Diencephalon (tissue), 1 donor: ENCODE results near the gene EP400. TPM values are rescaled to one million over a fixed set of nuclear protein-coding genes. Genes with fewer than 3 reads are reported as not detected.

Experiments used
- small RNA-seq: library from RNA; depleted of rRNA; stranded (forward); fragments of <200 nt; gene quantifications from one replicate; pipeline ENCODE3, GENCODE V24; 2014
- total RNA-seq: library from RNA; depleted of rRNA; stranded (reverse); fragments of >200 nt; gene quantifications from one replicate; pipeline ENCODE4 v1.2.3, GENCODE V29; 2014

The EP400 gene
- 17.1 TPM for total RNA-seq

DNA sequence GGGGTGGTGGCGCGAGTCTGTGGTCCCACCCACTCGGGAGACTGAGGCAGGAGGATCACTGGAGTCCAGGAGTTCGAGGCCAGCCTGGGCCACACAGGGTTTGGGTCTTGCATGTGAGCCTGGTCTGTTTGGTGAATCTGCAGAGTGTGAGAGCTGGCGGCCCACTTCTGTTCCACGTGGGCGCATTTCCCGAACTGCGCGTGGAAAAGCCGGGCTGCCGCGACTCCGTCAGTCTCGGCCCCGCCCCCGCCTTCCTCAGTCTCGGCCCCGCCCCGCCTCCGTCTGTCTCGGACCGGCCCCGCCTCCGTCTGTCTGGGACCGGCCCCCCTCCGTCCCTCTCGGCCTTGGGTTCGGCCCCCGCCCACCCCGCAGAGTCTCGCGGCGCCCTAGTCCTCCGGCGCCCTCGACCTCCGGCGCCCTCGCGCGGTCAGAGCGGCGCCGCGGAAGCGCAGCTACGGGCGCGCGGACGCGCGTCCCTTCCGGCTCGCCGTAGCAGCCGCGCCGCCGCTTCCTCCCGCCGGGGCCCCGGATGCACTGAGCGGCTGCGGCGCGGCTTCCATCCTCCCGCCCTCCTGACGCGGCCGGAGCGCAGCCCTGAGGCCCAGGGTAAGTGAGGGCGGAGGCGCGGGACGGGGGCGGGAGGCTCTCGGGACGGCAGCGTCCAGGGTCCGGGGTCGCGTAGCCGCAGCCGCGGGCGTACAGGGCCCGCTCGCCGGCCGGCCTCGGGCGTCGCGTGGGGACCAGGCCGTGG is at the start of gene EP400:
TSS of gene EP400 (plus strand) at position 512 of the 751 bp plus-strand sequence. CDS start 10,678 bp downstream, outside the sequence.

GRCh38 chr12:131928711-131929580 is 20.8 kb upstream of the EP400 start, which contains the start of gene PUS1:
Gene PUS1, plus strand, starts transcription at chr12:131929276. Its CDS starts 447 bp downstream, at chr12:131929723.

Small RNAs within 50 kb of the gene (small RNA-seq; reads per million reads assigned to genes)
- gene AC131009.3, result not detected
- not detected for gene AC137590.2
- 22.2 reads per million, percentile 95 among the genes with 10 or more reads in this experiment for gene SNORA49

Other genes with a start within 250 kb of the EP400 start
- 26.1 TPM for gene SFSWAP, start 238.9 kb upstream of the EP400 start, total RNA-seq
- gene MMP17, start 121.5 kb upstream of the EP400 start, total RNA-seq, result 41.5 TPM
- 10.4 TPM for gene ULK1, start 55.3 kb upstream of the EP400 start, total RNA-seq
- gene PUS1, start 20.7 kb upstream of the EP400 start, total RNA-seq, result 7.4 TPM
- gene DDX51, start 194.4 kb downstream of the EP400 start, total RNA-seq, result 12.0 TPM
- 12.2 TPM for gene NOC4L, start 194.5 kb downstream of the EP400 start, total RNA-seq